ENCODE measurements around the gene SPATA4.

SPATA4 gene

DNA sequence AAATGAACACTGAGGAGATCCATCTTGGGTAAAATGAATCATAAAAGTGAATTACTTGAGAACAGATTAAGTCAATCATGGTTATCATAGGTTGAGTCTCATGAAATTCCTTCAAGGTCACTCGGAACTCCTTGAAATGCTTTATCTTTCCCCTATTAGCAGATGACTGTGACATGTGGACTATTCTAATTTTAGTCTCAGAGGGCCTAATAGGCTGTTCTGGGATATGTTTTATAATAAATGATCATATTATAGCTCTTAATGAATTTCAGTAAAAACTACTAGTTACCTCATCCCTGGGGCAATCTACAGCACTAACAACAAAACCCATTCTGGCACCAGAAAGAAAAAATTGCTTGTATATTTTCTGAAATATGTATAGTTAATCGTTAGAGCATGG is 44.7 kb downstream of the SPATA4 start:
- no peak for TF ChIP-seq EZH2 (optimal IDR thresholded peaks at IDR 0.05; ENCODE audit: low read depth, low read length)
- TF ChIP-seq, protein P1, sequence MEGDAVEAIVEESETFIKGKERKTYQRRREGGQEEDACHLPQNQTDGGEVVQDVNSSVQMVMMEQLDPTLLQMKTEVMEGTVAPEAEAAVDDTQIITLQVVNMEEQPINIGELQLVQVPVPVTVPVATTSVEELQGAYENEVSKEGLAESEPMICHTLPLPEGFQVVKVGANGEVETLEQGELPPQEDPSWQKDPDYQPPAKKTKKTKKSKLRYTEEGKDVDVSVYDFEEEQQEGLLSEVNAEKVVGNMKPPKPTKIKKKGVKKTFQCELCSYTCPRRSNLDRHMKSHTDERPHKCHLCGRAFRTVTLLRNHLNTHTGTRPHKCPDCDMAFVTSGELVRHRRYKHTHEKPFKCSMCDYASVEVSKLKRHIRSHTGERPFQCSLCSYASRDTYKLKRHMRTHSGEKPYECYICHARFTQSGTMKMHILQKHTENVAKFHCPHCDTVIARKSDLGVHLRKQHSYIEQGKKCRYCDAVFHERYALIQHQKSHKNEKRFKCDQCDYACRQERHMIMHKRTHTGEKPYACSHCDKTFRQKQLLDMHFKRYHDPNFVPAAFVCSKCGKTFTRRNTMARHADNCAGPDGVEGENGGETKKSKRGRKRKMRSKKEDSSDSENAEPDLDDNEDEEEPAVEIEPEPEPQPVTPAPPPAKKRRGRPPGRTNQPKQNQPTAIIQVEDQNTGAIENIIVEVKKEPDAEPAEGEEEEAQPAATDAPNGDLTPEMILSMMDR (IDR thresholded peaks at IDR 0.05; ENCODE audit: low read length) = no peak
- TF ChIP-seq EZH2phosphoT487 (IDR thresholded peaks at IDR 0.05; ENCODE audit: low read length) = no peak
- Histone ChIP-seq H3K27me3 (replicated peaks; ENCODE audit: insufficient read depth, low read length) (no peaks in the 10 kb centered on the region), H3K9ac (ENCODE audit: low read length) (no peak overlapping the region), H3K36me3 (replicated peaks; ENCODE audit: insufficient read depth, low read length) (no peaks in the 10 kb centered on the region), H4K20me1 (ENCODE audit: insufficient read depth, low read length) (no peaks in the 10 kb centered on the region), H3K4me2 (ENCODE audit: low read depth, low read length) (no peak overlapping the region), H2AFZ (ENCODE audit: low read length) (no peak overlapping the region), H3K9me3 (replicated peaks; ENCODE audit: insufficient read depth, low read length) (no peaks in the 10 kb centered on the region), H3K9me2 (replicated peaks; ENCODE audit: insufficient read depth, low read length) (no peaks in the 10 kb centered on the region), H3K4me3 (ENCODE audit: low read length) (no peak overlapping the region), H3F3A (ENCODE audit: insufficient read depth, low read length) (no peaks in the 10 kb centered on the region), H3K27ac (ENCODE audit: low read length) (no peak overlapping the region), H3K4me1 (ENCODE audit: low read length) (peaks cover 4% of the 10 kb centered on the region; the same call in 1 of the 2 replicates), H3K79me2 (ENCODE audit: low read length) (no peaks in the 10 kb centered on the region)
- no peak for DNase-seq

DNA sequence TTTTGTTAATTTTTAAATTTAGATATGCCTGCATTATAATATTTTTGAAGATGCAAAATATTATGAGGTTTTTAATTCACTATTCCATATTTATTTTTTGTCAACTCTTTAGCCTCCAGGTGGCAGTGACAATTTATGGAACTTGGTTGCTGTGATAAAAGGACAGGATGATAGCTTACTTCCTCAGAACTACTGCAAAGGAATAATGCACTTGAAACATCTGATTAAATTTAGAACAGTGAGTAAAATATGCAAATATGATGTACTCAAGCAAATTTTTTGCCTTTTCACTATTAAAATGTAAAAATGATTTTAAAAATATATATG is 45.1 kb downstream of the SPATA4 start:
- Histone ChIP-seq H2AFZ (ENCODE audit: low read length) (no peak overlapping the region), H3K4me1 (ENCODE audit: low read length) (peaks cover 4% of the 10 kb centered on the region; the same call in 1 of the 2 replicates), H3F3A (ENCODE audit: insufficient read depth, low read length) (no peaks in the 10 kb centered on the region), H3K4me2 (ENCODE audit: low read depth, low read length) (no peak overlapping the region), H3K27ac (ENCODE audit: low read length) (no peak overlapping the region), H3K27me3 (replicated peaks; ENCODE audit: insufficient read depth, low read length) (no peaks in the 10 kb centered on the region), H3K79me2 (ENCODE audit: low read length) (no peaks in the 10 kb centered on the region), H3K9ac (ENCODE audit: low read length) (no peak overlapping the region), H4K20me1 (ENCODE audit: insufficient read depth, low read length) (no peaks in the 10 kb centered on the region), H3K9me2 (replicated peaks; ENCODE audit: insufficient read depth, low read length) (no peaks in the 10 kb centered on the region), H3K4me3 (ENCODE audit: low read length) (no peak overlapping the region), H3K36me3 (replicated peaks; ENCODE audit: insufficient read depth, low read length) (no peaks in the 10 kb centered on the region), H3K9me3 (replicated peaks; ENCODE audit: insufficient read depth, low read length) (no peaks in the 10 kb centered on the region)
- TF ChIP-seq EZH2 (optimal IDR thresholded peaks at IDR 0.05; ENCODE audit: low read depth, low read length) = no peak
- TF ChIP-seq, protein P1 (IDR thresholded peaks at IDR 0.05; ENCODE audit: low read length) = peak; percentile 36
- DNase-seq = peak; percentile 27

DNA sequence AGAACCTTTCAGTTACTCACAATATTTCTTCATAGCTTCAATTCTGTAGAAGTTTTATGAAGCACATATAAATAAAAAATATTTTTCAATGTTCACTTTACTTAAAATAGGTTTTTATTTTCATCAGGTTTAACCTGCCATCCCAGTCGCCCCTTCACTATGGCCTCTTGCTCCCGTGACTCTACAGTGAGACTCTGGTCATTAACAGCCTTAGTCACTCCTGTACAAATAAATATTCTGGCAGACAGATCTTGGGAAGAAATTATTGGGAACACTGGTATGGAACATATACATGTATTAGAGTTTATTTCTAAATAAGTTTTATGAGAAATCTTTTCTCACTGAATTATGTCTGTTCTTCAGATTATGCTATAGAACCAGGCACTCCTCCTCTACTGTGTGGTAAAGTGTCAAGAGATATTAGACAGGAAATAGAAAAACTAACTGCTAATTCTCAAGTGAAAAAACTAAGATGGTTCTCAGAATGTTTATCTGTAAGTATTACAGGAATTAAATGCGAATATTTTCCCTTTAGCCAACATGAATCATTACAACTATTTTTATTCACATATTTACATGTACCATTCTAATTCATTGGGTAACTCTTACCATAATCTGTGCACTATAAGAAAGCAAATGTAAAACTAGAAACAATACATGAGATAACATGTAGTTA is 45.6 kb downstream of the SPATA4 start:
- DNase-seq = no peak
- no peaks in the 10 kb centered on the region for H3K27me3 ChIP-seq (replicated peaks; ENCODE audit: insufficient read depth, low read length)
- H4K20me1 ChIP-seq (ENCODE audit: insufficient read depth, low read length) = no peaks in the 10 kb centered on the region
- H3K79me2 ChIP-seq (ENCODE audit: low read length) = no peaks in the 10 kb centered on the region
- no peak overlapping the region for H2AFZ ChIP-seq (ENCODE audit: low read length)
- H3F3A ChIP-seq (ENCODE audit: insufficient read depth, low read length) = no peaks in the 10 kb centered on the region
- H3K9me3 ChIP-seq (replicated peaks; ENCODE audit: insufficient read depth, low read length) = no peaks in the 10 kb centered on the region
- peaks cover 4% of the 10 kb centered on the region; the same call in 1 of the 2 replicates for H3K4me1 ChIP-seq (ENCODE audit: low read length)
- no peaks in the 10 kb centered on the region for H3K36me3 ChIP-seq (replicated peaks; ENCODE audit: insufficient read depth, low read length)
- H3K9me2 ChIP-seq (replicated peaks; ENCODE audit: insufficient read depth, low read length) = no peaks in the 10 kb centered on the region
- H3K4me2 ChIP-seq (ENCODE audit: low read depth, low read length) = no peak overlapping the region
- H3K9ac ChIP-seq (ENCODE audit: low read length) = no peak overlapping the region
- TF ChIP-seq, protein P1 (IDR thresholded peaks at IDR 0.05; ENCODE audit: low read length) = no peak
- no peak for TF ChIP-seq EZH2phosphoT487 (IDR thresholded peaks at IDR 0.05; ENCODE audit: low read length)
- TF ChIP-seq EZH2 (optimal IDR thresholded peaks at IDR 0.05; ENCODE audit: low read depth, low read length) = no peak
- no peak overlapping the region for H3K4me3 ChIP-seq (ENCODE audit: low read length)
- no peak overlapping the region for H3K27ac ChIP-seq (ENCODE audit: low read length)

Measured in MM.1S (cell line).